Measurements from ENCODE around the gene IL11.

The IL11 gene

DNA sequence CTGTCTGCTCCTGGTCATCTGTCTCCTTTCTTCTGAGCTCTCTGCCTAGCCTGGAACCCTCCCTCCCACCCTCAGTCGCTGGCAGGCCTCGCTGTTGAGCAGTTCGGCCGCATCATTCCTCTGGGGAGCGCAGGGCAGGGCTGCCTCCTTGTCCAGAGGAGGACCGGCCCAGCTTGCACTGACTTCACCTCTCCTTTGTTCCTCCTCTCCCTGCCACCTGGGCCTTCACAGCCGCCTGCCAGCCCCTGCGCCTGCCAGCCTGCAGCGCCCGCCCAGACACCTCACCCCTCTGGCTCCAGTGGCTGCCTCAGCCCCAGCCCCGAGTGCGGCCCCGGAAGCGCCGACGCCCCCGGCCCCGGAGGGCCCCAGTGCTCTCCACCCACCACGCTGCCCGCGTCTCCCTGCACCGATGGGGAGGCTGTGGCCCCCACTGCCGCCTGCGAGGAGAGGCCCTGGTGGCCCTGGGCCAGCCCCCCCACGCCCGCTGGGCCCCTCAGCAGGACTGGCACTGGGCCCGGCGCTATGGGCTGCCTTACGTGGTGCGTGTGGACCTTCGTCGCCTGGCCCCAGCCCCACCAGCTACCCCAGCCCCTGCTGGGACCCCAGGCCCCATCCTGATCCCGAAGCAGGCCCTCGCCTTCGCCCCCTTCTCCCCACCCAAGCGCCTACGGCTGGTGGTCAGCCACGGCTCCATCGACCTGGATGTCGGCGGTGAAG lies 23.4 kb downstream of the IL11 start:
- H3K27ac ChIP-seq: peak overlapping the region; percentile 97
- ChIA-PET CTCF (interaction anchor here (0.7 kb wide), 1 partner anchor 40 kb away, joined by 4 read pairs; no protein-coding TSS in a partner anchor), POLR2A (ENCODE audit: low non-redundant PET) (interaction anchor here (0.9 kb wide), 1 partner anchor 41 kb away, joined by 3 read pairs; no protein-coding TSS in a partner anchor)
- TF ChIP-seq, protein P1, sequence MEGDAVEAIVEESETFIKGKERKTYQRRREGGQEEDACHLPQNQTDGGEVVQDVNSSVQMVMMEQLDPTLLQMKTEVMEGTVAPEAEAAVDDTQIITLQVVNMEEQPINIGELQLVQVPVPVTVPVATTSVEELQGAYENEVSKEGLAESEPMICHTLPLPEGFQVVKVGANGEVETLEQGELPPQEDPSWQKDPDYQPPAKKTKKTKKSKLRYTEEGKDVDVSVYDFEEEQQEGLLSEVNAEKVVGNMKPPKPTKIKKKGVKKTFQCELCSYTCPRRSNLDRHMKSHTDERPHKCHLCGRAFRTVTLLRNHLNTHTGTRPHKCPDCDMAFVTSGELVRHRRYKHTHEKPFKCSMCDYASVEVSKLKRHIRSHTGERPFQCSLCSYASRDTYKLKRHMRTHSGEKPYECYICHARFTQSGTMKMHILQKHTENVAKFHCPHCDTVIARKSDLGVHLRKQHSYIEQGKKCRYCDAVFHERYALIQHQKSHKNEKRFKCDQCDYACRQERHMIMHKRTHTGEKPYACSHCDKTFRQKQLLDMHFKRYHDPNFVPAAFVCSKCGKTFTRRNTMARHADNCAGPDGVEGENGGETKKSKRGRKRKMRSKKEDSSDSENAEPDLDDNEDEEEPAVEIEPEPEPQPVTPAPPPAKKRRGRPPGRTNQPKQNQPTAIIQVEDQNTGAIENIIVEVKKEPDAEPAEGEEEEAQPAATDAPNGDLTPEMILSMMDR (conservative IDR thresholded peaks at IDR 0.05; ENCODE audit: low read depth): no peak
- DNase-seq (ENCODE audit: low spot score): no peak

DNA sequence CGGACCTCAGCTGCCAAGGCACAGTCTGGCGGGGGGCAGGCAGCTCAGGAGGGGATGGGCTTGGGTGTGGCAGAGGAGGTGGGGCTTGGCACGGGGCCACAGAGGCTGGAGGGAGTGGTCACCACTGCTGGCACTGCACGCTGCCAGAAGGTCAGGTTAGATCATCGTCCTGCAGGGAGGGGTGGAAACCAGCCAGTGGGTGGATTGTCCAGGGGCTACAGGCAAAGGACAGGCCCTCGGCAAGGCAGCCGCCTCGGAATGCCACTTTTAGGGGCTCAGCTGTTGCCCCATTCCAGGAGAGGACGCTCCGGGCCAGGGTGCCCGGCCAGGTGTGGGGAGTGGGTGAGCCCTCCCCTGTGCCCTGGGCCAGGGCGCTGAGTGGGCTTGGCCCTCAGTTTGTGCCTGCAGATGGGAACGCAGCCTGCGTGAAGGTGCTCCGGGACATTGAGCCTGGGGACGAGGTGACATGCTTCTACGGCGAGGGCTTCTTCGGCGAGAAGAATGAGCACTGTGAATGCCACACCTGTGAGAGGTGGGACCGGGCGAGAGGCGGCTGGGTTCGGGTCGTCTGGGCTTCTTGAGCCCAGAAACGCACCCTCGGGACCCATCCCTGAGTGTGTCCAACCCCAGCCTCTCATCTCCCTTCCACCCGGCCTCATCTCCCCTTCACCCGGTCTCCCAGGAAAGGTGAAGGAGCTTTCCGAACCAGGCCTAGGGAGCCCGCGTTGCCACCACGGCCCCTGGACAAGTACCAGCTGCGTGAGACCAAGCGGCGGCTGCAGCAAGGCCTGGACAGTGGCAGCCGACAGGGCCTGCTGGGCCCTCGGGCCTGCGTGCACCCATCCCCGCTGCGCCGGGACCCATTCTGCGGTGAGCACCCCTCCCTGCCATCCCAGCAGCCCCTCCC lies 24.2 kb downstream of the IL11 start:
- DNase-seq (ENCODE audit: low spot score): no peak
- CTCF ChIA-PET: interaction anchor here (0.6 kb wide), 1 partner anchor 45 kb away, joined by 3 read pairs; no protein-coding TSS in a partner anchor
- POLR2A ChIA-PET (ENCODE audit: low non-redundant PET): interaction anchor here (0.9 kb wide), 1 partner anchor 41 kb away, joined by 3 read pairs; no protein-coding TSS in a partner anchor
- H3K27ac ChIP-seq: peak overlapping the region; percentile 97
- TF ChIP-seq, protein P1 (conservative IDR thresholded peaks at IDR 0.05; ENCODE audit: low read depth): no peak

DNA sequence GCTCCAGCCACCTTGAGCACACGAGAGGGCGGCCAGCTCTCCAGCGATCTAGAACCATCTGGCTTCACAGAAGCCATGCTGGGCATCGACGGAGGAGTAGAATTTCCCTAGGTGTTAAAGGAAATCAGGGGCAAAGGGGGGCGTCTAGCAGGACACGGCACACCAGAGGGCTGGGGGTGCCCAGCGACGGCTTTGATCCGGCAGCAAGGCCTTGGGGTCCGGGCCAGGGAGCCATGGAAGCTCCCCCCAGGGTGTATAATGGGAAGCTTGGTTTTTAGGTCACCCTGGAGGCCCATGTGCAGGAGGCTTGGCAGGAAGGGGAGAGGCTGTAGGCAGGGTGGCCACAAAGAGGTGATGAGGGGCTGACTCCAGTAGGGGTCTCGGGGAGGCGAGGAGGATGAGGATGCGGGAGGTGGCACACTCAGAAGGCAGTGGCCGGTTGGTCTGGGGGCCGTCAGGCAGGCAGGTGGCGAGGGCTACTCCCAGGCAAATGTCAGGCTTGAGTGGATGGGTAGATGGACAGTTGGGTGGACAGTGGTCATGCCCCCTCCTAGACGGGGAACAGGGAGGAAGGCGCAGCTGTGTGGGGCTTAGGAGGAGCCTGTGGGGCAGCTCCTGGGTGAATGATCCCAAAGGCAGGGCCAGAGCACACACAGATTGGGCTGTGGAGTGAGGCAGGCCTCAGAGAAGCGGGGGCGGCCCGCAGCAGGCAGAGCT lies 25.0 kb downstream of the IL11 start:
- TF ChIP-seq, protein P1 (conservative IDR thresholded peaks at IDR 0.05; ENCODE audit: low read depth): no peak
- peak overlapping the region; percentile 97 for H3K27ac ChIP-seq
- ChIA-PET CTCF (interaction anchor here (0.6 kb wide), 1 partner anchor 44 kb away, joined by 3 read pairs; no protein-coding TSS in a partner anchor), POLR2A (ENCODE audit: low non-redundant PET) (no interaction called here)
- no peak for DNase-seq (ENCODE audit: low spot score)

DNA sequence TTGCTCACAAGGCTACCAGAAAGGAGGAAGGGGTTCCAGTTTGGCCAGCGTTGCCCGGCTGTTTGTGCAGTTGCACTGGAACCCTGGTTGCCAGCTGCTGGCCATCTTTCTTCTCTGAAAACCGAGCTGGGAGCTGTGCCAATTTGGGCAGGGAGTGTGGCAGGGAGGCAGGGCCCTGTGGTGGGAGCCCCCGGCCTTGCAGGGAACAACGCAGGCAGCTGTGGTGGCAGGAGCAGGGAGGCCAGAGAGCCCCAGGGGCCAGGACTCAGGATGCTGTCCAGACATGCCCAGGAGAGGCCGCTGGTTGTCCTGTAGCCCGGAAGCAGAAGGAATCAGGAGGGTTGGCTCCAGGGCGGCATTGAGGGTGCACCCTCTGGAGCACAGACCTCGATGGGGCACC lies 25.8 kb downstream of the IL11 start:
- H3K27ac ChIP-seq: peak overlapping the region; percentile 97
- TF ChIP-seq, protein P1 (conservative IDR thresholded peaks at IDR 0.05; ENCODE audit: low read depth): no peak
- ChIA-PET CTCF (interaction anchor here (0.7 to 1.9 kb wide), 2 partner anchors 23 to 43 kb away, joined by 5 to 13 read pairs; no protein-coding TSS in a partner anchor), POLR2A (ENCODE audit: low non-redundant PET) (interaction anchor here (0.8 kb wide), 1 partner anchor 141 kb away, joined by 7 read pairs; the partner anchor contains the start of gene NAT14)
- DNase-seq (ENCODE audit: low spot score): no peak

DNA sequence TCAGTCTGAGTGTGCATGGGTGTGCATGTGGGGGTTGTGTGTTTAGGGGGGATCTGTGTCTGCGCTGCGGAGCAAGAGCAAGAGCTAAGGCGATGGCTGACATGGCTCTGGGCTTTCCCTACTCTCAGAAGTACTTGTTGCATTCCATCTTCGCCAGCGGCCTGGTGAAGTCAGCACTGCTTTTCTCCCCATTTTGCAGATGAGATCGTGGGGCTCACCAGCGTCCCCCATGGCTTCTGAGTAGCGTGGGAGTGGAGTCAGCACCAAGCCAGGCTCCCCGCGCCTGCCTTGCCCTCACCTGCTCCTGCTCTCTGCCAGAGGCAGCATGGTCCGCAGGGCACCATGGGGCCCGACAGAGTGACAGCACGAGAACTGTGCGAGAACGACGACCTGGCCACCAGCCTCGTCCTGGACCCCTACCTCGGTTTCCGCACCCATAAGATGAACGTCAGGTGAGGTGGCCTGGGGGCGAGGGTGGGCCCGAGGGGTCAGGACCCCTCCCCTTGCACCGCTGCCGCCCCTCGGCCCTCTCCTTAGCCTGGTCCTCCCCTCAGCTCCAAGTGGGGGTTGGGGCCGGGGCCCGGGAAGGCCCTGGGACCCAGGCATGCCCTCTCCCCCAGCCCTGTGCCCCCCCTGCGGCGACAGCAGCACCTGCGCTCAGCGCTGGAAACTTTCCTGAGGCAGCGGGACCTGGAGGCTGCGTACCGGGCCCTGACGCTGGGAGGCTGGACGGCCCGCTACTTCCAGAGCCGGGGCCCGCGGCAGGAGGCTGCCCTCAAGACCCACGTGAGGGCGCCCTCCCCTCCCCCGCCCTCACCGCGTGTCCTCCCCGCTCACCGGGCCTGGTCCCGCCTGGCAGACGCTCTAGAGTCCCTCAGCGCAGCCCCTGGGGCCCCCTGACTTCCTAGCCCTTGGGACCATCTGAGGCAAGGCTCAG lies 28.4 kb downstream of the IL11 start:
- TF ChIP-seq, protein P1 (conservative IDR thresholded peaks at IDR 0.05; ENCODE audit: low read depth): no peak
- peak overlapping the region; percentile 97 for H3K27ac ChIP-seq
- DNase-seq (ENCODE audit: low spot score): no peak
- POLR2A ChIA-PET (ENCODE audit: low non-redundant PET): no interaction called here
- CTCF ChIA-PET: interaction anchor here (0.7 kb wide), 1 partner anchor 19 kb away, joined by 3 read pairs; no protein-coding TSS in a partner anchor
